Spleen (tissue), 11 donors: Measurements from ENCODE around the gene PLEKHA7. TPM values are rescaled to one million over a fixed set of nuclear protein-coding genes. Genes with fewer than 3 reads are reported as not detected.
"Not testable (repeated sequence)": the region's sequence is repeated elsewhere in the genome, so short reads cannot be mapped to it uniquely, and the experiment has no call there.

Experiments
- DNase-seq: peaks from one replicate; pipeline ENCODE4 v3.0.0-alpha.2; 2020
- H3K27ac ChIP-seq, 8 donors: fragments of 200-600 bp; sonication (generic) in 7 of 8; 1 replicate in 4 of 8; 2 replicates in 4 of 8; pipeline versions ENCODE4 v1.5.0 to v1.8.0; 2016 to 2021; ENCODE audit warnings: inconsistent platforms in 4 of 8, mild to moderate bottlenecking in 4 of 8, moderate library complexity in 1 of 8
- H3K27me3 ChIP-seq, 7 donors: fragments of 200-600 bp; sonication (generic) in 6 of 7; replicated peaks in 1 of 7; 1 replicate in 4 of 7; 2 replicates in 3 of 7; pipeline versions ENCODE4 v1.5.0 to v1.8.0; 2016 to 2021; ENCODE audit warnings: inconsistent platforms in 3 of 7, mild to moderate bottlenecking in 1 of 7
- H3K36me3 ChIP-seq, 6 donors: fragments of 200-600 bp; sonication (generic) in 5 of 6; 1 replicate in 4 of 6; 2 replicates in 2 of 6; pipeline versions ENCODE4 v1.5.0 to v1.8.0; 2016 to 2021; ENCODE audit warnings: inconsistent platforms in 2 of 6
- H3K4me1 ChIP-seq, 6 donors: fragments of 200-600 bp; sonication (generic) in 5 of 6; 1 replicate in 3 of 6; 2 replicates in 3 of 6; pipeline versions ENCODE4 v1.5.0 to v1.8.0; 2016 to 2021; ENCODE audit warnings: inconsistent platforms in 3 of 6
- H3K4me3 ChIP-seq, 8 donors: fragments of 200-600 bp; sonication (generic) in 7 of 8; 1 replicate in 4 of 8; 2 replicates in 4 of 8; pipeline versions ENCODE4 v1.5.0 to v1.8.0; 2016 to 2021; ENCODE audit warnings: inconsistent platforms in 4 of 8, mild to moderate bottlenecking in 4 of 8, moderate library complexity in 2 of 8
- H3K9me3 ChIP-seq, 8 donors: fragments of 200-600 bp; sonication (generic) in 7 of 8; 1 replicate in 4 of 8; 2 replicates in 4 of 8; pipeline versions ENCODE4 v1.5.0 to v1.8.0; 2016 to 2021; ENCODE audit warnings: inconsistent platforms in 4 of 8
- CTCF ChIP-seq, 11 experiments: fragments of 200-600 bp in 7 of 11; fragments of 450-650 bp in 4 of 11; sonication (generic) in 4 of 11; IDR thresholded peaks in 8 of 11; conservative IDR thresholded peaks in 3 of 11; 1 replicate in 7 of 11; 2 replicates in 4 of 11; pipeline versions ENCODE4 v1.4.0 to v1.8.0; 2016 to 2021; ENCODE audit warnings: antibody characterized with exemption in 11 of 11, inconsistent platforms in 4 of 11, mild to moderate bottlenecking in 1 of 11
- POLR2A ChIP-seq, 3 donors: fragments of 450-650 bp; IDR thresholded peaks; one replicate each; pipeline ENCODE4 v1.5.1; 2017; ENCODE audit warnings: antibody characterized with exemption in 3 of 3, mild to moderate bottlenecking in 1 of 3
- POLR2AphosphoS5 ChIP-seq, 3 donors: sonication (generic); formaldehyde crosslinking; IDR thresholded peaks; one replicate each; pipeline ENCODE4 v1.5.1; 2017; ENCODE audit warnings: antibody characterized with exemption in 3 of 3
- WGBS, 5 donors: extraction: QIAGEN DNeasy Blood & Tissue Kit in 3 of 5; methylation state at CpG; one replicate each; pipeline versions ENCODE4 v1.1.5 to v1.1.7; 2013 to 2018; 5-methylcytosine and 5-hydroxymethylcytosine counted together
- intact Hi-C: fragments of 100-400 bp; cut with DNase I; formaldehyde crosslinking; loops from one replicate; pipeline ENCODE4 v1.15.0; 2023; ENCODE audit warnings: low total_unique reads
- polyA plus RNA-seq, 3 donors: library from polyadenylated mRNA; stranded (reverse); fragments of 200-250 nt; gene quantifications; one replicate each; pipeline ENCODE4 v1.2.1, GENCODE V29; 2013
- total RNA-seq, 7 donors: library from RNA; depleted of rRNA in 3 of 7; stranded (reverse); fragments of >200 nt in 3 of 7; fragmentation: NEBNext Ultra II Directional in 4 of 7; extraction: Animal tissue kit (Norgen Biotek cat#: 25700) in 4 of 7; gene quantifications; one replicate each; pipeline versions ENCODE4 v1.1.0 to v1.2.1, GENCODE V29; 2016 to 2021
- donor health status: healthy with polysubstance abuse.
- donor health status: DM: no; HTN: no; CAD: no; lungs with moderate emphysema.
- donor health status: DM: no; HTN: no; CAD: no.
- donor health status: Bipolar disorder and iron deficiency.
- donor health status: healthy.
- donor health status: DM: no; HTN: no; CAD: no.
- donor health status: DM: yes; HTN: yes; CAD: no.

PLEKHA7 gene
- total and polyA plus RNA-seq, 10 donors = 1.8 to 12.8 (median 5.8) TPM

GRCh38 chr11:16889905-16890304 is 124.3 kb downstream of the PLEKHA7 start:
- intact Hi-C loops = no loop called here

GRCh38 chr11:16889010-16889409 is 125.2 kb downstream of the PLEKHA7 start:
- H3K9me3 ChIP-seq = peaks cover 0 to 22% (median 16%) of the 10 kb centered on the region in 8 donors
- intact Hi-C loops, DNase-seq, H3K4me1 ChIP-seq, H3K27me3 ChIP-seq, H3K27ac ChIP-seq, H3K36me3 ChIP-seq, H3K4me3 ChIP-seq: not testable (repeated sequence)
- WGBS, 5 donors = 85 to 96% (median 87%) methylated on average over 3 to 4 of the region's 4 CpGs

More at GRCh38 chr11:16889905-16890304, 124.3 kb downstream of the PLEKHA7 start:
- Histone ChIP-seq H3K36me3 (no peaks in the 10 kb centered on the region), H3K27ac (no peak overlapping the region), H3K27me3 (no peaks in the 10 kb centered on the region), H3K9me3 (peaks cover 0 to 22% (median 16%) of the 10 kb centered on the region in 8 donors), H3K4me3 (no peak overlapping the region), H3K4me1 (peaks cover 0 to 13% (median 0%) of the 10 kb centered on the region in 6 donors)
- no peak for DNase-seq
- TF ChIP-seq POLR2A (IDR thresholded peaks at IDR 0.05) (no peak), CTCF (IDR thresholded peaks at IDR 0.05 in 8 of 11, conservative IDR thresholded peaks at IDR 0.05 in 3 of 11) (no peak), POLR2AphosphoS5 (IDR thresholded peaks at IDR 0.05) (no peak)
- 83 to 98% (median 93%) methylated on average over 1 of the region's 1 CpG for WGBS, 5 donors

GRCh38 chr11:16887887-16888286 is 126.3 kb downstream of the PLEKHA7 start:
- H3K27ac ChIP-seq, H3K4me1 ChIP-seq, H3K27me3 ChIP-seq, intact Hi-C loops, H3K36me3 ChIP-seq, H3K4me3 ChIP-seq, DNase-seq: not testable (repeated sequence)
- WGBS, 5 donors = 85 to 94% (median 89%) methylated on average over 12 to 23 of the region's 23 CpGs
- H3K9me3 ChIP-seq = peaks cover 0 to 22% (median 16%) of the 10 kb centered on the region in 8 donors

GRCh38 chr11:16883174-16883573 is 131.0 kb downstream of the PLEKHA7 start:
- intact Hi-C loops = no loop called here
- H3K9me3 ChIP-seq = no peaks in the 10 kb centered on the region
- H3K4me3 ChIP-seq = no peak overlapping the region
- DNase-seq = no peak
- TF ChIP-seq POLR2AphosphoS5 (IDR thresholded peaks at IDR 0.05) = no peak
- TF ChIP-seq POLR2A (IDR thresholded peaks at IDR 0.05) = no peak
- TF ChIP-seq CTCF (IDR thresholded peaks at IDR 0.05 in 8 of 11, conservative IDR thresholded peaks at IDR 0.05 in 3 of 11) = peak in 1 of 11 experiments; percentile 27
- 29 to 44% (median 38%) methylated on average over 3 of the region's 3 CpGs for WGBS, 5 donors
- H3K27ac ChIP-seq = no peak overlapping the region
- peaks cover 0 to 14% (median 1%) of the 10 kb centered on the region in 6 donors for H3K4me1 ChIP-seq
- no peaks in the 10 kb centered on the region for H3K27me3 ChIP-seq
- H3K36me3 ChIP-seq = no peaks in the 10 kb centered on the region

- H3K27me3 ChIP-seq = no peaks in the 10 kb centered on the region
- TF ChIP-seq POLR2AphosphoS5 (IDR thresholded peaks at IDR 0.05) (no peak), POLR2A (IDR thresholded peaks at IDR 0.05) (no peak), CTCF (IDR thresholded peaks at IDR 0.05 in 8 of 11, conservative IDR thresholded peaks at IDR 0.05 in 3 of 11) (no peak)
- H3K36me3 ChIP-seq = no peaks in the 10 kb centered on the region
- no peak overlapping the region for H3K27ac ChIP-seq
- intact Hi-C loops = no loop called here
- peaks cover 0 to 14% (median 1%) of the 10 kb centered on the region in 6 donors for H3K4me1 ChIP-seq
- no peak overlapping the region for H3K4me3 ChIP-seq
- H3K9me3 ChIP-seq = no peaks in the 10 kb centered on the region
- DNase-seq = no peak
- 76 to 92% (median 88%) methylated on average over 3 of the region's 3 CpGs for WGBS, 5 donors
These were observed 132.4 kb downstream of the PLEKHA7 start for GRCh38 chr11:16881766-16882165.
